22Rv1 (cell line): ENCODE measurements around the gene POU2F1.
"Not testable (repeated sequence)": the region's sequence is repeated elsewhere in the genome, so short reads cannot be mapped to it uniquely, and the experiment has no call there.

Experiments
- H3K27ac ChIP-seq: fragments of 450-650 bp; 2 replicates; pipeline ENCODE4 v1.5.1; 2017
- CTCF ChIP-seq: fragments of 450-650 bp; IDR thresholded peaks from 2 replicates; pipeline ENCODE4 v1.5.1; 2017; ENCODE audit warnings: mild to moderate bottlenecking
- ZFX ChIP-seq: fragments of 450-650 bp; IDR thresholded peaks from 2 replicates; pipeline ENCODE4 v1.6.1; 2017; ENCODE audit warnings: antibody characterized with exemption, borderline replicate concordance

POU2F1 gene

DNA sequence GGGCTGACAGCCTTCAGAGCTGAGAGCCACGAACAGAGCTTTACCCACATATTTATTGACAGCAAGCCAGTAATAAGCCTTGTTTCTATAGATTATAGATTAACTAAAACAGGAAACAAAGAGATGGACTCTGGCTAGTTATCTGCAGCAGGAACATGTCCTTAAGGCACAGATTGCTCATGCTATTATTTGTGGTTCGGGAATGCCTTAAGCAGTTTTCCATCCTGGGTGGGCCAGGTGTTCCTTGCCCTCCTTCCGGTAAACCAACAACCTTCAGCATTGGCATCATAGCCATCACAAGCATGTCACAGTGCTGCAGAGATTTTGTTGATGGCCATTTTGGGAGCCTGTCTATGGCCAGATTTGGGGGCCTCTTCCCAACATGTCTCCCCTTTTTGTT, 96.8 kb downstream of the POU2F1 start:
- TF ChIP-seq ZFX (no peak), CTCF (no peak)
- H3K27ac ChIP-seq: no peak overlapping the region

DNA sequence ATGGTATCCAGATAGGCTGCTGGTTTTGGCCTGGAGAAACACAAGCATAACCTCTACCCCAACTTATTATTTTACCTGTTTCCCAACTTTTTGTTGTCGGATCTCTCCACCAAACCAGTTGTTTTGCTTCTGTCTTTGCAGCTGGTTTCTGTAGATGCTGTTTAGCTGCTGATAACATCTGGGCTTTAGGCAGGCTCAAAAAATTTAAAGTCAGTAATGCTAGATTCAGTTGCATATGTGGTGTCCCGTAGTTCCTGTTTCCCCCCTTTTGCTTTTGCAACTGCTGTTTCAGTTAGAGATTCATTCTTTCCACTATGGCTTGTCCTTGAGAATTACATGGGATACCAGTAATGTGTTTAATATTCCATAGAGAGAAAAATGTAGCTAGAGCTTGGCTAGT, 98.5 kb downstream of the POU2F1 start:
- H3K27ac ChIP-seq: not testable (repeated sequence)

DNA sequence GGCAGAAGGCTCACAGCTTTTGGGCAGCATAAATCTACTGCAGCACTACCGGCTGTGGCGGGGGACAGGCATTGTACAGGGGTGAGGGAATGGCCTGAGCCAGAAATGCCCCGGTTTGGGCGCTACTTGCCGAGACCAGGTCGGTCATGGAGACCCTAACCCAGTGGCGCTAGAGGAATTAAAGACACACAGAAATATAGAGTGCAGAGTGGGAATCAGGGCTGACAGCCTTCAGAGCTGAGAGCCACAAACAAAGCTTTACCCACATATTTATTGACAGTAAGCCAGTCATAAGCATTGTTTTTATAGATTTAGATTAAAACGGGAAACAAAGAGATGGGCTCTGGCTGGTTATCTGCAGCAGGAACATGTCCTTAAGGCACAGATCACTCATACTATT, 101.8 kb downstream of the POU2F1 start:
- TF ChIP-seq CTCF: no peak
- TF ChIP-seq ZFX: no peak
- no peak overlapping the region for H3K27ac ChIP-seq

- TF ChIP-seq ZFX: no peak
- no peak for TF ChIP-seq CTCF
- H3K27ac ChIP-seq: no peak overlapping the region
These were observed 104.5 kb downstream of the POU2F1 start for GRCh38 chr1:167325151-167325550.

GRCh38 chr1:167328306-167328815, 107.7 kb downstream of the POU2F1 start:
- no peak for TF ChIP-seq CTCF
- TF ChIP-seq ZFX: no peak
- no peak overlapping the region for H3K27ac ChIP-seq

DNA sequence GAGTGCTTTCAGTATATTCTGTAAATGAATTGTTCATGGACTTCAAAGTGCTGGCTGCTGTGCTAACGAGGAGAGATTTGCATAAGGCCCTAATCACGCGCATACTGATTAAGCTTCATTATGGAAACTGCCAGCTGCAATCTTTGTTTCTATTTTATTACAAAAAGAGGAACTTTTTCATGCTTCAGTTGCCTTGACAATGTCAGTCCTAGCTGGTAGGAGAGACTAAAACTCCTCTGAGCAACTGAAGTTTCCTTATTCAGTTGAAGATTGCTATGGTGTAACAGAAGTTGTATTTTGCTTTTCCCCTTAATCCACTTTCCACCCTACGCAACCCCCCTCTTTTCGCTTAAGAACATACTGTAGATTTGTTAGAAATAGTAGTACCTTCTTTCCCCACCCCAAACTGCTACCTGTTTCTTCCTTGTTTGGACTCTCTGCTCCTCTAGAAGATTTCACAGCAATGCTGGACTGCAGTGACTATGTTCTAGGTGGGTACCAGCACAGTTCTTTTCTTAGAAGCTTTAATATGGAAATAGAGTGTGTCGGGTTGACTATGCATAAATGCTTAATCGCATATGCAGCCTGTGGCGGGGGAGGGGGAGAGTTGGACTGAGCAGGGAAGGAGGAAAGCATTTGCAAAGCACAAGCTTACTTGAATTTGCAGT, 108.3 kb downstream of the POU2F1 start:
- no peak for TF ChIP-seq ZFX
- TF ChIP-seq CTCF: no peak

GRCh38 chr1:167330601-167331293, 110.1 kb downstream of the POU2F1 start:
- H3K27ac ChIP-seq: no peak overlapping the region

More for the DNA sequence above, 108.3 kb downstream of the POU2F1 start:
- no peak overlapping the region for H3K27ac ChIP-seq

More at GRCh38 chr1:167330601-167331293, 110.1 kb downstream of the POU2F1 start:
- TF ChIP-seq CTCF: no peak
- TF ChIP-seq ZFX: no peak
